Ishikawa (cell line): ENCODE measurements around the gene ADAMTS12.

Source experiments
- CEBPB ChIP-seq: IDR thresholded peaks from 2 replicates; pipeline ENCODE4 v1.6.1; 2012
- CREB1 ChIP-seq: IDR thresholded peaks from 2 replicates; pipeline ENCODE4 v1.6.1; 2012; ENCODE audit warnings: low read depth
- EGR1 ChIP-seq: IDR thresholded peaks from 2 replicates; pipeline ENCODE4 v1.6.1; 2012
- EP300 ChIP-seq: IDR thresholded peaks from 2 replicates; pipeline ENCODE4 v1.6.1; 2012; ENCODE audit warnings: borderline replicate concordance
- FOXM1 ChIP-seq: IDR thresholded peaks from 2 replicates; pipeline ENCODE4 v1.6.1; 2012; ENCODE audit warnings: low read depth, borderline replicate concordance
- NFIC ChIP-seq: IDR thresholded peaks from 2 replicates; pipeline ENCODE4 v1.6.1; 2012
- RAD21 ChIP-seq: IDR thresholded peaks from 2 replicates; pipeline ENCODE4 v1.6.1; 2012; ENCODE audit warnings: low read depth
- TAF1 ChIP-seq: IDR thresholded peaks from 2 replicates; pipeline ENCODE4 v1.6.1; 2012; ENCODE audit warnings: low read depth, mild to moderate bottlenecking
- TCF12 ChIP-seq: IDR thresholded peaks from 2 replicates; pipeline ENCODE4 v1.6.1; 2012; ENCODE audit warnings: low read depth
- TEAD4 ChIP-seq: IDR thresholded peaks from 2 replicates; pipeline ENCODE4 v1.6.1; 2012
- USF1 ChIP-seq: IDR thresholded peaks from 2 replicates; pipeline ENCODE4 v1.6.1; 2012
- YY1 ChIP-seq: IDR thresholded peaks from 2 replicates; pipeline ENCODE4 v1.6.1; 2012; ENCODE audit warnings: low read depth
- ZBTB7A ChIP-seq: IDR thresholded peaks from 2 replicates; pipeline ENCODE4 v1.6.1; 2012; ENCODE audit warnings: low read depth
- TF ChIP-seq, protein P1 (sequence below): IDR thresholded peaks from 2 replicates; pipeline ENCODE4 v1.6.1; 2012
- TF ChIP-seq, protein P2 (sequence below): IDR thresholded peaks from 2 replicates; pipeline ENCODE4 v1.6.1; 2012; ENCODE audit warnings: low read depth, mild to moderate bottlenecking

The ADAMTS12 gene

DNA sequence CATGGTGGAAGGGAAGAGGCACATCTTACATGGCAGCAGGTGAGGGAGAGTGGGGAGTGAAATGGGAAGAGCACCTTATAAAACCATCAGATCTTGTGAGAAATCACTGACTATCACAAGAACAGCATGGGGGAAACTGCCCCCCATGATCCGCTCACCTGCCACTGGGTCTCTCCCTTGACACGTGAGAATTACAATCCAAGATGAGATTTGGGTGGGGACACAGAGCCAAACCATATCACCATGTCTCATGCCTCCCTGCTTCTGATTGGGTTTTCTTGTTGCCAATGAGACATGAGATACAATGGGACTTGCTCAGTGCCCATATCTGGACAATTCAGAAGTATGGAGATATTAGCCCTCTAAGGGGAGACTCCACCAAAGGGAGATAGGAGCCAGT is 353.6 kb downstream of the ADAMTS12 start:
- TF ChIP-seq ZBTB7A (no peak), YY1 (no peak), NFIC (no peak), TCF12 (no peak), CEBPB (no peak), RAD21 (no peak), FOXM1 (no peak), EGR1 (no peak), TAF1 (no peak), CREB1 (no peak), USF1 (no peak), EP300 (no peak), TEAD4 (no peak)
- TF ChIP-seq, protein P1, sequence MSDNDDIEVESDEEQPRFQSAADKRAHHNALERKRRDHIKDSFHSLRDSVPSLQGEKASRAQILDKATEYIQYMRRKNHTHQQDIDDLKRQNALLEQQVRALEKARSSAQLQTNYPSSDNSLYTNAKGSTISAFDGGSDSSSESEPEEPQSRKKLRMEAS, result no peak

DNA sequence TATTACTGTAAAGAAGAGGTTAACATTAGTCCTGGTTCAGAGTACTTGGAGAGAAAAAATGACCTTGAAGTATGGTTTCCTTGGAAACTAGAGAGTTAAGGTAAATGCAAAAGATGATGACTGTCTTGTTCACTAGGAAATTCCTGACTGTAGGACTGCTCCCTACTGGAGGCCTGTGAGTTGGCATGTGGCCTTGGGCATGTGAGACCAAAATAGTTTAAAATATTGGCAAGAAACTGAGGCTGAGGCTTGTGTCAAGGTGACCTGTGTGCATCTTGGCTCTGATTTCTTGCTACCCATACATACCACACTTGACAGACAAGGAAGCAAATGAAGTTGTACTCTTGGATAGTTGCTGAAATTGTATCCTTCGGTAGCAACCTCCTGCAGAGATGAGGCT is 354.6 kb downstream of the ADAMTS12 start:
- TF ChIP-seq ZBTB7A (no peak), NFIC (no peak), YY1 (no peak), EGR1 (no peak)

- TF ChIP-seq EP300 (no peak), FOXM1 (no peak), TCF12 (no peak), TAF1 (no peak), RAD21 (no peak), CEBPB (no peak), NFIC (no peak), EGR1 (no peak), TEAD4 (no peak), CREB1 (no peak), YY1 (no peak)
- TF ChIP-seq, protein P2, sequence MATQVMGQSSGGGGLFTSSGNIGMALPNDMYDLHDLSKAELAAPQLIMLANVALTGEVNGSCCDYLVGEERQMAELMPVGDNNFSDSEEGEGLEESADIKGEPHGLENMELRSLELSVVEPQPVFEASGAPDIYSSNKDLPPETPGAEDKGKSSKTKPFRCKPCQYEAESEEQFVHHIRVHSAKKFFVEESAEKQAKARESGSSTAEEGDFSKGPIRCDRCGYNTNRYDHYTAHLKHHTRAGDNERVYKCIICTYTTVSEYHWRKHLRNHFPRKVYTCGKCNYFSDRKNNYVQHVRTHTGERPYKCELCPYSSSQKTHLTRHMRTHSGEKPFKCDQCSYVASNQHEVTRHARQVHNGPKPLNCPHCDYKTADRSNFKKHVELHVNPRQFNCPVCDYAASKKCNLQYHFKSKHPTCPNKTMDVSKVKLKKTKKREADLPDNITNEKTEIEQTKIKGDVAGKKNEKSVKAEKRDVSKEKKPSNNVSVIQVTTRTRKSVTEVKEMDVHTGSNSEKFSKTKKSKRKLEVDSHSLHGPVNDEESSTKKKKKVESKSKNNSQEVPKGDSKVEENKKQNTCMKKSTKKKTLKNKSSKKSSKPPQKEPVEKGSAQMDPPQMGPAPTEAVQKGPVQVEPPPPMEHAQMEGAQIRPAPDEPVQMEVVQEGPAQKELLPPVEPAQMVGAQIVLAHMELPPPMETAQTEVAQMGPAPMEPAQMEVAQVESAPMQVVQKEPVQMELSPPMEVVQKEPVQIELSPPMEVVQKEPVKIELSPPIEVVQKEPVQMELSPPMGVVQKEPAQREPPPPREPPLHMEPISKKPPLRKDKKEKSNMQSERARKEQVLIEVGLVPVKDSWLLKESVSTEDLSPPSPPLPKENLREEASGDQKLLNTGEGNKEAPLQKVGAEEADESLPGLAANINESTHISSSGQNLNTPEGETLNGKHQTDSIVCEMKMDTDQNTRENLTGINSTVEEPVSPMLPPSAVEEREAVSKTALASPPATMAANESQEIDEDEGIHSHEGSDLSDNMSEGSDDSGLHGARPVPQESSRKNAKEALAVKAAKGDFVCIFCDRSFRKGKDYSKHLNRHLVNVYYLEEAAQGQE, result no peak
- TF ChIP-seq, protein P1, result no peak
Observed at GRCh38 chr5:33536802-33537201, 355.0 kb downstream of the ADAMTS12 start.

DNA sequence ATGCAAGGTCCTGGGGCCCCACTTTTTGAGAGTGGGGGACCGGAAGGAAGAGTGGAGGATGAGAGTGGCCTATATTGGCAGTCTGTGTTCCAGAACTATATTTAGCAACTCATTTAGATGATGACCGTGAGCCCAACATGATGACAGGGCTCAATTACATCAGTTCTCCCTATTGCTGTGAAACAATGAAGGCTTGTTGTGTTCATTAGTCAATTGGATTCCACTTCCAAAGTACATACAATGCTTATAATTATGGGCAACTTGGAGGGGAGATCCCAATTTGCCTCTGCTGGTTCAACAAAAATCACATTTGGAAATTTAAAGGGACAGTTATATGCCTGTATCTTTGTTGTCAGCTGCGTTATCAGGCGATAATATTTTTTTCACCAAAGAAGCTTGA is 360.0 kb downstream of the ADAMTS12 start:
- TF ChIP-seq CREB1, result no peak
- TF ChIP-seq ZBTB7A, result no peak
- no peak for TF ChIP-seq NFIC
- TF ChIP-seq, protein P2, result no peak
- no peak for TF ChIP-seq CEBPB

GRCh38 chr5:33531037-33531298 is 360.8 kb downstream of the ADAMTS12 start:
- TF ChIP-seq NFIC (no peak), EGR1 (no peak), TAF1 (no peak), TEAD4 (no peak), USF1 (no peak), EP300 (no peak), CREB1 (no peak), FOXM1 (no peak)
- TF ChIP-seq, protein P2, result no peak
